Smooth muscle cell of the brain vasculature (primary cell): ENCODE data around the gene F2RL3.

Source experiments
- DNase-seq: peaks from one replicate; pipeline ENCODE4 v3.0.0-alpha.2; 2012; ENCODE audit warnings: low read depth, low spot score

F2RL3 gene

GRCh38 chr19:16888629-16889365, at the start of gene F2RL3:
F2RL3 (plus strand) TSS chr19:16888999; CDS start chr19:16889190, 191 bp downstream.
- DNase-seq: no peak

- DNase-seq: no peak
Measured at GRCh38 chr19:16841391-16841926, 47.3 kb upstream of the F2RL3 start.

GRCh38 chr19:16846901-16847300, 41.9 kb upstream of the F2RL3 start:
- no peak for DNase-seq

GRCh38 chr19:16847430-16847829, 41.4 kb upstream of the F2RL3 start:
- DNase-seq: no peak

GRCh38 chr19:16849168-16849567, 39.6 kb upstream of the F2RL3 start:
- DNase-seq: no peak

- no peak for DNase-seq
Measured at GRCh38 chr19:16850133-16850532, 38.7 kb upstream of the F2RL3 start.

GRCh38 chr19:16851031-16851712, 37.6 kb upstream of the F2RL3 start:
- no peak for DNase-seq

GRCh38 chr19:16853066-16853465, 35.7 kb upstream of the F2RL3 start:
- no peak for DNase-seq

- no peak for DNase-seq
Measured at GRCh38 chr19:16856091-16856490, 32.7 kb upstream of the F2RL3 start.

- DNase-seq: no peak
Measured at GRCh38 chr19:16859626-16860025, 29.2 kb upstream of the F2RL3 start.

GRCh38 chr19:16860118-16860517, 28.7 kb upstream of the F2RL3 start:
- DNase-seq: no peak

GRCh38 chr19:16861011-16861410, 27.8 kb upstream of the F2RL3 start:
- no peak for DNase-seq

GRCh38 chr19:16861834-16862233, 27.0 kb upstream of the F2RL3 start:
- DNase-seq: no peak

- DNase-seq: no peak
Measured at GRCh38 chr19:16862826-16863415, 25.9 kb upstream of the F2RL3 start.

- no peak for DNase-seq
Measured at GRCh38 chr19:16867211-16867610, 21.6 kb upstream of the F2RL3 start.

- DNase-seq: no peak
Measured at GRCh38 chr19:16868423-16869130, 20.2 kb upstream of the F2RL3 start.

GRCh38 chr19:16869331-16869972, 19.3 kb upstream of the F2RL3 start:
- no peak for DNase-seq

GRCh38 chr19:16871871-16872270, 16.9 kb upstream of the F2RL3 start:
- DNase-seq: no peak

GRCh38 chr19:16872728-16873127, 16.1 kb upstream of the F2RL3 start:
- DNase-seq: no peak

- no peak for DNase-seq
Measured at GRCh38 chr19:16873594-16873993, 15.2 kb upstream of the F2RL3 start.

GRCh38 chr19:16874250-16874977, 14.4 kb upstream of the F2RL3 start:
- DNase-seq: no peak
